Stimulated activated CD4-positive, alpha-beta T cell treated with anti-CD3 and anti-CD28 coated beads, Interleukin-1b, Interleukin-23, amount 100 ng/mL, for 24 hours (primary cell): ENCODE data around the gene MTHFS.

Experiments
- DNase-seq, 4 experiments: peaks; one replicate each; pipeline ENCODE4 v3.0.0-alpha.2; 2020; ENCODE audit warnings: low read depth in 4 of 4, low spot score in 1 of 4

Gene MTHFS

GRCh38 chr15:79881254-79881653 lies 15.6 kb downstream of the MTHFS start:
- DNase-seq, result no peak

GRCh38 chr15:79878078-79878705 lies 18.6 kb downstream of the MTHFS start:
- DNase-seq, result no peak

- DNase-seq, result no peak
These were observed 21.6 kb downstream of the MTHFS start for GRCh38 chr15:79875213-79875612.

- DNase-seq, result no peak
These were observed 22.6 kb downstream of the MTHFS start for GRCh38 chr15:79874242-79874641.

- no peak for DNase-seq
These were observed 24.3 kb downstream of the MTHFS start for GRCh38 chr15:79872358-79873017.

GRCh38 chr15:79868554-79868953 lies 28.3 kb downstream of the MTHFS start:
- no peak for DNase-seq

- no peak for DNase-seq
These were observed 32.9 kb downstream of the MTHFS start for GRCh38 chr15:79863886-79864285.

GRCh38 chr15:79862191-79862590 lies 34.6 kb downstream of the MTHFS start:
- no peak for DNase-seq

GRCh38 chr15:79860661-79861060 lies 36.2 kb downstream of the MTHFS start:
- no peak for DNase-seq

GRCh38 chr15:79858469-79858868 lies 38.3 kb downstream of the MTHFS start:
- DNase-seq, result no peak

- peak; percentile 30 to 48 (median 44) for DNase-seq
These were observed 43.1 kb downstream of the MTHFS start for GRCh38 chr15:79853492-79854328.

- no peak for DNase-seq
These were observed 47.0 kb downstream of the MTHFS start for GRCh38 chr15:79849789-79850188.

GRCh38 chr15:79846539-79846938 lies 50.3 kb downstream of the MTHFS start:
- no peak for DNase-seq

GRCh38 chr15:79844221-79844620 lies 52.6 kb downstream of the MTHFS start:
- DNase-seq, result no peak

- DNase-seq, result no peak
These were observed 59.0 kb downstream of the MTHFS start for GRCh38 chr15:79837846-79838245.

- no peak for DNase-seq
These were observed 62.3 kb downstream of the MTHFS start for GRCh38 chr15:79834495-79834894.

- DNase-seq, result no peak
These were observed 64.3 kb downstream of the MTHFS start for GRCh38 chr15:79832367-79833120.

GRCh38 chr15:79831604-79832003 lies 65.2 kb downstream of the MTHFS start:
- DNase-seq, result no peak

GRCh38 chr15:79829950-79830349 lies 66.9 kb downstream of the MTHFS start:
- DNase-seq, result no peak

GRCh38 chr15:79828447-79828846 lies 68.4 kb downstream of the MTHFS start:
- no peak for DNase-seq

- no peak for DNase-seq
These were observed 70.0 kb downstream of the MTHFS start for GRCh38 chr15:79826800-79827199.
